ENCODE data around the gene ASAP2. TPM values are rescaled to one million over a fixed set of nuclear protein-coding genes. Genes with fewer than 3 reads are reported as not detected.

ASAP2 gene
- total RNA-seq, 1 experiment from 2014 or later = 12.6 TPM

DNA sequence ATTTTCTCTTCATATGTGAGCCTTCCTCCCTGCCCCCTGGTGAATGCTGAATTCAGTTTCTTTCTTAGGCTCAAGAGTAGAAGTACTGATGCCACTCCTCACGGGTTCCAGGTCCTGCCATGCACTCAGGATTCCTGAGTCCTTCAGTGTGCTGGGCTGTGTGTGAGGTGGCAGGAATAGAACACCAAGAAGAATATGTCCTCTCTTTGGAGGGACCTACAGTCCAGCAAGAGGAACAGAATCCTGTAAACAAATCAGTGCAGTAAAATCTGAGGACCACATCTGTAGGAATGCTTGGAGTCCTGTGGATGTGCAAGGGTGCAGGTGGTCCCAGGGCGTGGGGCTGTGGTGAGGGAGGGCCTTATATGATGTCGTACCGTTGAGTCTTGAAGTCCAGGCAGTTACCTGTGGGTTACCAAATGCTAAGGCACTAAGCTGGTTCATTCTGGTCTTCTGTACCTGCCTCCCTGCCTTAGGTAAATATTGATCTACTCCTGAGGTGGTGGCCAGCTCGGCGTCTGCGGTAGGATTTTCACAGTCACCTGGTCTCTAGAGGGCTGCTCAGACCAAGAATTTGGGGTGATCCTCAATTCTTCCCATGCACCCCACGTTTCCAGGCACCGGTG lies 5.5 kb downstream of the ASAP2 start:
- Mint-ChIP-seq H3K27me3 (ENCODE audit: low read depth) (peaks cover 49% of the 10 kb centered on the region), H3K4me3 (no peak overlapping the region), H3K9me3 (no peaks in the 10 kb centered on the region), H3K36me3 (ENCODE audit: insufficient read depth in 1 of 3, low read depth in 3 of 3) (peaks cover 0 to 10% (median 2%) of the 10 kb centered on the region in 3 experiments; a peak in 4 of 7 replicates), H3K4me1 (peaks cover 22 to 30% of the 10 kb centered on the region in 2 experiments), H3K27ac (no peak overlapping the region; a peak in 1 of 7 replicates)
- Histone ChIP-seq H3K23ac (ENCODE audit: insufficient read length, low read depth, low read length) (no peak overlapping the region), H2BK120ac (ENCODE audit: low read depth, low read length, poor library complexity, severe bottlenecking) (no peak overlapping the region), H3K18ac (ENCODE audit: insufficient read length, low read depth, low read length) (no peak overlapping the region), H3K14ac (ENCODE audit: insufficient read depth, low read length) (no peak overlapping the region), H3K4me1 (ENCODE audit: insufficient read depth, low read length) (no peaks in the 10 kb centered on the region), H3K27ac (ENCODE audit: insufficient read length, low read depth, low read length) (no peak overlapping the region), H3K79me1 (ENCODE audit: insufficient read depth, low read depth, low read length, poor library complexity, severe bottlenecking) (no peaks in the 10 kb centered on the region), H3K9ac (ENCODE audit: extremely low read depth, insufficient read length, low read length) (no peak overlapping the region), H2AFZ (ENCODE audit: low read length) (no peak overlapping the region), H3K9me3 (ENCODE audit: control insufficient read depth, low read depth, low read length) (no peaks in the 10 kb centered on the region), H3K23me2 (ENCODE audit: insufficient read length, low read depth, low read length, poor library complexity, severe bottlenecking) (peaks cover 4% of the 10 kb centered on the region), H4K5ac (ENCODE audit: insufficient read length, low read depth, low read length) (no peak overlapping the region), H3K79me2 (ENCODE audit: insufficient read depth, low read length) (no peaks in the 10 kb centered on the region; the same call in 1 of the 2 replicates), H4K91ac (ENCODE audit: insufficient read length, low read depth, low read length) (no peak overlapping the region), H3K56ac (ENCODE audit: insufficient read length, low read depth, low read length) (no peak overlapping the region), H3K4me2 (ENCODE audit: insufficient read depth, insufficient read length, low read length) (no peak overlapping the region), H4K20me1 (ENCODE audit: control insufficient read depth, insufficient read depth, insufficient read length) (no peaks in the 10 kb centered on the region), H4K8ac (replicated peaks; ENCODE audit: insufficient read length, low read depth, low read length) (no peak overlapping the region), H2BK20ac (ENCODE audit: low read depth, low read length, poor library complexity, severe bottlenecking) (no peak overlapping the region), H3T11ph (ENCODE audit: low read length) (no peak overlapping the region), H2AK5ac (ENCODE audit: insufficient read length, low read length) (no peak overlapping the region), H2BK5ac (ENCODE audit: insufficient read length, low read length) (no peak overlapping the region), H3K4ac (ENCODE audit: low read depth, low read length) (no peak overlapping the region), H3K27me3 (ENCODE audit: insufficient read depth, low read length) (no peaks in the 10 kb centered on the region; the same call in 1 of the 2 replicates), H2BK15ac (ENCODE audit: low read depth, low read length) (no peak overlapping the region), H2BK12ac (ENCODE audit: insufficient read length, low read depth, low read length) (no peak overlapping the region)
- WGBS (ENCODE audit: extremely low coverage, insufficient read length, low lambda C conversion rate) = no CpG with 5 or more reads among the region's 9 CpGs
- DNase-seq = no peak
- TF ChIP-seq, protein P1, sequence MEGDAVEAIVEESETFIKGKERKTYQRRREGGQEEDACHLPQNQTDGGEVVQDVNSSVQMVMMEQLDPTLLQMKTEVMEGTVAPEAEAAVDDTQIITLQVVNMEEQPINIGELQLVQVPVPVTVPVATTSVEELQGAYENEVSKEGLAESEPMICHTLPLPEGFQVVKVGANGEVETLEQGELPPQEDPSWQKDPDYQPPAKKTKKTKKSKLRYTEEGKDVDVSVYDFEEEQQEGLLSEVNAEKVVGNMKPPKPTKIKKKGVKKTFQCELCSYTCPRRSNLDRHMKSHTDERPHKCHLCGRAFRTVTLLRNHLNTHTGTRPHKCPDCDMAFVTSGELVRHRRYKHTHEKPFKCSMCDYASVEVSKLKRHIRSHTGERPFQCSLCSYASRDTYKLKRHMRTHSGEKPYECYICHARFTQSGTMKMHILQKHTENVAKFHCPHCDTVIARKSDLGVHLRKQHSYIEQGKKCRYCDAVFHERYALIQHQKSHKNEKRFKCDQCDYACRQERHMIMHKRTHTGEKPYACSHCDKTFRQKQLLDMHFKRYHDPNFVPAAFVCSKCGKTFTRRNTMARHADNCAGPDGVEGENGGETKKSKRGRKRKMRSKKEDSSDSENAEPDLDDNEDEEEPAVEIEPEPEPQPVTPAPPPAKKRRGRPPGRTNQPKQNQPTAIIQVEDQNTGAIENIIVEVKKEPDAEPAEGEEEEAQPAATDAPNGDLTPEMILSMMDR (conservative IDR thresholded peaks at IDR 0.05) = no peak

All from H9 (cell line).